Right cardiac atrium (tissue), 5 donors: ENCODE data around the gene SPOCK1. TPM values are rescaled to one million over a fixed set of nuclear protein-coding genes. Genes with fewer than 3 reads are reported as not detected.

Experiments
- ATAC-seq, 2 donors: fragments of 200-7000 bp; cut with Tn5 transposase; one replicate each; pipeline versions ENCODE4 v1.8.0 to v1.9.1; 2020; ENCODE audit warnings: moderate library complexity in 2 of 2, mild to moderate bottlenecking in 1 of 2
- DNase-seq, 3 donors: peaks; one replicate each; pipeline ENCODE4 v3.0.0-alpha.2; 2020
- H3K27ac ChIP-seq: one replicate; pipeline ENCODE4 v1.5.1; 2013; ENCODE audit warnings: mild to moderate bottlenecking, low read length, control low read depth, moderate library complexity
- H3K27me3 ChIP-seq: one replicate; pipeline ENCODE4 v1.6.1; 2013; ENCODE audit not compliant: control insufficient read depth, insufficient read depth
- H3K4me1 ChIP-seq: one replicate; pipeline ENCODE4 v1.6.1; 2013; ENCODE audit warnings: low read length; ENCODE audit not compliant: control insufficient read depth, insufficient read depth
- H3K4me3 ChIP-seq: one replicate; pipeline ENCODE4 v1.5.1; 2013; ENCODE audit warnings: low read length, control low read depth
- H3K9me3 ChIP-seq: one replicate; pipeline ENCODE4 v1.6.1; 2013; ENCODE audit warnings: low read length; ENCODE audit not compliant: control insufficient read depth
- WGBS: extraction: QIAGEN DNeasy Blood & Tissue Kit; methylation state at CpG from one replicate; pipeline ENCODE4 v1.1.7; 2013; 5-methylcytosine and 5-hydroxymethylcytosine counted together
- intact Hi-C, 4 donors: fragments of 100-400 bp; cut with DNase I; formaldehyde crosslinking; loops; one replicate each; pipeline versions ENCODE4 v1.11.0 to v1.14.0; 2022 to 2023
- polyA plus RNA-seq: library from polyadenylated mRNA; stranded (reverse); fragments of 200-250 nt; gene quantifications from one replicate; pipeline ENCODE4 v1.2.3, GENCODE V29; 2013
- total RNA-seq, 4 donors: library from RNA; stranded (reverse); fragmentation: NEBNext Ultra II Directional; extraction: Animal tissue kit (Norgen Biotek cat#: 25700); gene quantifications; one replicate each; pipeline ENCODE4 v1.2.1, GENCODE V29; 2021
- donor health status: healthy with polysubstance abuse.
- donor health status: DM: no; HTN: yes; CAD: no.
- donor health status: DM: no; HTN: no; CAD: no.
- donor health status: DM: no; HTN: yes; CAD: no; lungs with severe emphysema.
- donor health status: DM: yes; HTN: yes; CAD: no.

SPOCK1 gene
- total and polyA plus RNA-seq, 5 donors = 41.0 to 186 (median 139) TPM

DNA sequence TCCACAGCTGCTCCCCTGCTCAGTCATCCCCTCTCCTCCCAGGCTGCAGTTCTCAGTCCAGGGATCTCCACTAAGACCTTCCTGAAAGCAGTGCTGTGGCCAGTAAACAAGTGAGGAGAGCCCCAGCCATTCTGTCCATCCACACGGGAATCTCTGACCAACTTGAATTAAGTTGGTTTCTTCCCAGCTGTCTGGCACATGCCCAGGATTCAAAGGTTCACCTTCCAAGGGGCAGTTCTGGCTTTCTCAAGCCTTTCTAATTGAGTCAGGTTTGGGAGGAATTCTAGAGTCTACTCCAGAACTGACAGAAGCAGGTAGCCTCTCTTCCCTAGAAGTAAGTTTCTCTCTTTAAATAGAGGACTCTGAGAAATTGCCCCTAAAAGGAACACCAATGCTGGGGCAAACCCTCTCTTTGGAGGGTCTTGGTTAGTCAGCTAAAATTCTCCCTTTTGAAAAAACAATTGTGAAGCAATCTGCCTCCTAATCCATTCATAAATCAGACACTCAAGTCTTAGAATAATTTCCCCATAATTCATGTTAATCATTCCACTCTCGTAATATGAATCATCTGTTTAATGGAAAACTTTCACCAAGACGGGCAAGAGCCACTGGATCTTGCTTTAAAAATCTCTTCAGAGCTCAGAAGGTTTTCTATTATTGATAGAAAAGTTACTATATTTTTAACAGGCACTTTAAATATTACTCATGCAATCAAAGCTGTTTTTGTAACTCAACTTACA is 133.8 kb downstream of the SPOCK1 start:
- Histone ChIP-seq H3K27ac (no peak overlapping the region), H3K4me1 (no peaks in the 10 kb centered on the region), H3K4me3 (no peak overlapping the region), H3K9me3 (no peaks in the 10 kb centered on the region), H3K27me3 (no peaks in the 10 kb centered on the region)
- DNase-seq (no peak), ATAC-seq (no peak)
- 62% methylated on average over 3 of the region's 3 CpGs for WGBS
- intact Hi-C loops = no loop called here

- no peaks in the 10 kb centered on the region for H3K4me1 ChIP-seq
- 53% methylated on average over 2 of the region's 2 CpGs for WGBS
- H3K27ac ChIP-seq = no peak overlapping the region
- ATAC-seq = no peak
- H3K27me3 ChIP-seq = no peaks in the 10 kb centered on the region
- no peak overlapping the region for H3K4me3 ChIP-seq
- intact Hi-C loops = no loop called here
- no peaks in the 10 kb centered on the region for H3K9me3 ChIP-seq
- no peak for DNase-seq
Observed at GRCh38 chr5:137361280-137361679, 137.8 kb downstream of the SPOCK1 start.

GRCh38 chr5:137360607-137361006 is 138.5 kb downstream of the SPOCK1 start:
- no peak for ATAC-seq
- H3K9me3 ChIP-seq = no peaks in the 10 kb centered on the region
- intact Hi-C loops = no loop called here

GRCh38 chr5:137359941-137360340 is 139.2 kb downstream of the SPOCK1 start:
- no peak overlapping the region for H3K27ac ChIP-seq
- DNase-seq = no peak
- no peak overlapping the region for H3K4me3 ChIP-seq
- H3K27me3 ChIP-seq = no peaks in the 10 kb centered on the region
- no peaks in the 10 kb centered on the region for H3K4me1 ChIP-seq
- no peak for ATAC-seq
- H3K9me3 ChIP-seq = no peaks in the 10 kb centered on the region
- intact Hi-C loops = loop anchor here in 1 of 4 donors (10.0 kb wide), 1 partner anchor 135 kb away; the partner anchor contains the start of gene SPOCK1

More at GRCh38 chr5:137360607-137361006, 138.5 kb downstream of the SPOCK1 start:
- no peak for DNase-seq
- Histone ChIP-seq H3K27ac (no peak overlapping the region), H3K4me3 (no peak overlapping the region), H3K4me1 (no peaks in the 10 kb centered on the region), H3K27me3 (no peaks in the 10 kb centered on the region)

- no peak for ATAC-seq
- H3K27ac ChIP-seq = no peak overlapping the region
- H3K4me3 ChIP-seq = no peak overlapping the region
- H3K4me1 ChIP-seq = no peaks in the 10 kb centered on the region
- no peak for DNase-seq
- H3K27me3 ChIP-seq = no peaks in the 10 kb centered on the region
- intact Hi-C loops = loop anchor here in 1 of 4 donors (10.0 kb wide), 1 partner anchor 137 kb away; the partner anchor contains the start of gene SPOCK1
- WGBS = 86% methylated on average over 3 of the region's 3 CpGs
- no peaks in the 10 kb centered on the region for H3K9me3 ChIP-seq
Observed at GRCh38 chr5:137357436-137357835, 141.7 kb downstream of the SPOCK1 start.

GRCh38 chr5:137356127-137356526 is 143.0 kb downstream of the SPOCK1 start:
- Histone ChIP-seq H3K27me3 (no peaks in the 10 kb centered on the region), H3K9me3 (no peaks in the 10 kb centered on the region), H3K27ac (no peak overlapping the region), H3K4me3 (no peak overlapping the region), H3K4me1 (no peaks in the 10 kb centered on the region)
- DNase-seq (no peak), ATAC-seq (no peak)
- 88% methylated on average over 4 of the region's 4 CpGs for WGBS
- intact Hi-C loops = loop anchor here in 1 of 4 donors (10.0 kb wide), 1 partner anchor 139 kb away; the partner anchor contains the start of gene SPOCK1

GRCh38 chr5:137355708-137356107 is 143.4 kb downstream of the SPOCK1 start:
- DNase-seq = no peak
- H3K9me3 ChIP-seq = no peaks in the 10 kb centered on the region
- no peak for ATAC-seq
- no peak overlapping the region for H3K4me3 ChIP-seq
- no peaks in the 10 kb centered on the region for H3K27me3 ChIP-seq
- H3K4me1 ChIP-seq = no peaks in the 10 kb centered on the region
- no peak overlapping the region for H3K27ac ChIP-seq
- intact Hi-C loops = loop anchor here in 1 of 4 donors (10.0 kb wide), 1 partner anchor 139 kb away; the partner anchor contains the start of gene SPOCK1
- WGBS = 83% methylated on average over 4 of the region's 4 CpGs

- intact Hi-C loops = loop anchor here in 1 of 4 donors (10.0 kb wide), 1 partner anchor 143 kb away; the partner anchor contains the start of gene SPOCK1
- Histone ChIP-seq H3K4me3 (no peak overlapping the region), H3K27ac (no peak overlapping the region), H3K27me3 (no peaks in the 10 kb centered on the region), H3K4me1 (no peaks in the 10 kb centered on the region), H3K9me3 (no peaks in the 10 kb centered on the region)
- DNase-seq (no peak), ATAC-seq (no peak)
- 75% methylated on average over 5 of the region's 5 CpGs for WGBS
Observed at GRCh38 chr5:137352095-137352494, 147.0 kb downstream of the SPOCK1 start.

- Histone ChIP-seq H3K27ac (no peak overlapping the region), H3K4me3 (no peak overlapping the region), H3K4me1 (peaks cover under 1% of the 10 kb centered on the region), H3K27me3 (no peaks in the 10 kb centered on the region), H3K9me3 (no peaks in the 10 kb centered on the region)
- DNase-seq (no peak), ATAC-seq (no peak)
- intact Hi-C loops = loop anchor here in 1 of 4 donors (10.0 kb wide), 1 partner anchor 144 kb away; the partner anchor contains the start of gene SPOCK1
- 90% methylated on average over 6 of the region's 6 CpGs for WGBS
Observed at GRCh38 chr5:137350791-137351190, 148.3 kb downstream of the SPOCK1 start.

DNA sequence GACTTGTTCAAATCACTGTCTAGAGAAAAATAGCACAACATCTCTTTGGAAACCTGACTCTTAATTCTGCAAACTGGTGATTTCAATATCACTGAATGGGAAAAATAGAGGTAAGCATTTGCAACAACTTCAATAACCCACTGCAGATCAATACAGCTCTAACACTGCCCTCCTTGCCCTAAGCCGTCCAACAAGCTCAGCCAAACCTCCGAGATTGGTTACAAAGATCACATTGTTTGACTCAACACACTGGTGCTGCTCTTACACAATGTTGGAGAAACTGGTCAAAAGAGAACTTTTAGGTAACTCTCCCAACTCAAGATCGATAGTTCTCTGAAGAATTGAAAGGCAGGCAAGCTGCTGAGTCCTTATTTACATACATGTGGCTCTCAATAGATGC is 150.4 kb downstream of the SPOCK1 start:
- DNase-seq = no peak
- 80% methylated on average over 3 of the region's 3 CpGs for WGBS
- Histone ChIP-seq H3K4me1 (peaks cover 10% of the 10 kb centered on the region), H3K4me3 (no peak overlapping the region), H3K27ac (no peak overlapping the region), H3K27me3 (no peaks in the 10 kb centered on the region), H3K9me3 (no peaks in the 10 kb centered on the region)
- ATAC-seq = no peak
- intact Hi-C loops = loop anchor here in 1 of 4 donors (10.0 kb wide), 1 partner anchor 146 kb away; the partner anchor contains the start of gene SPOCK1

DNA sequence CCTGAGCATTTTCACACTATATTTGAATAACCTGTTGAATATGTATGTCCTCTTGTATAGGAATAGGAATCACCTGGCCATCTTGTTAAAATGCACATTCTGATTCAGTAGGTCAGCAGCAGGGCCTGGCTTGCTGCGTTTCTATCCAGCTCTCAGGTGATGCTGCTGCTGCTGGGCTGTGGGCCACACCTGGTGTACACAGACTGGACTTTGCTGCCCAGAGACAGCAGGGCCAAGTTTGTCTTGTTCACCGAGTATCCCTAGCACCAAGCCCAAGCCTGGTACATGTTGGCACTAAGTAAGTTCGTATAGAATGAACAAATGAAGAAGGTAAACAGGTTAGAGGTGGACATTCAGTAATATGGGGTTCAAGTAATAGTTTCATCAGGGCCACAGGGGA is 151.3 kb downstream of the SPOCK1 start:
- WGBS = 91% methylated on average over 3 of the region's 3 CpGs
- intact Hi-C loops = loop anchor here in 1 of 4 donors (10.0 kb wide), 1 partner anchor 147 kb away; the partner anchor contains the start of gene SPOCK1

More for the DNA sequence above, 151.3 kb downstream of the SPOCK1 start:
- Histone ChIP-seq H3K4me1 (peaks cover 13% of the 10 kb centered on the region), H3K9me3 (no peaks in the 10 kb centered on the region), H3K4me3 (no peak overlapping the region), H3K27me3 (no peaks in the 10 kb centered on the region), H3K27ac (no peak overlapping the region)
- DNase-seq = no peak
- no peak for ATAC-seq
